Gastrocnemius medialis (tissue), 4 donors: ENCODE results near the gene SLC7A6. TPM values are rescaled to one million over a fixed set of nuclear protein-coding genes. Genes with fewer than 3 reads are reported as not detected.

ENCODE experiments used
- ATAC-seq, 2 donors: fragments of 150-250 bp; one replicate each; pipeline ENCODE4 v1.9.1; 2016
- DNase-seq, 2 donors: peaks; one replicate each; pipeline ENCODE4 v3.0.0-alpha.2; 2019
- H3K27ac ChIP-seq, 4 donors: fragments of 200-600 bp; sonication (generic); 1 replicate in 1 of 4; 2 replicates in 3 of 4; pipeline ENCODE4 v1.5.1; 2016 to 2018; ENCODE audit warnings: mild to moderate bottlenecking in 2 of 4, moderate library complexity in 1 of 4
- H3K27me3 ChIP-seq, 3 donors: fragments of 200-600 bp; sonication (generic) in 2 of 3; 1 replicate in 1 of 3; 2 replicates in 2 of 3; pipeline versions ENCODE4 v1.5.1 to v1.6.0; 2016 to 2019; ENCODE audit warnings: mild to moderate bottlenecking in 1 of 3, moderate library complexity in 1 of 3
- H3K36me3 ChIP-seq, 2 donors: fragments of 200-600 bp; sonication (generic) in 1 of 2; one replicate each; pipeline ENCODE4 v1.5.1; 2017 to 2018
- H3K4me1 ChIP-seq, 2 donors: fragments of 200-600 bp; sonication (generic) in 1 of 2; one replicate each; pipeline ENCODE4 v1.5.1; 2016 to 2017; ENCODE audit warnings: mild to moderate bottlenecking in 2 of 2
- H3K4me3 ChIP-seq, 4 donors: fragments of 200-600 bp; sonication (generic) in 3 of 4; 1 replicate in 1 of 4; 2 replicates in 3 of 4; pipeline ENCODE4 v1.5.1; 2016 to 2019; ENCODE audit warnings: mild to moderate bottlenecking in 2 of 4
- H3K9me3 ChIP-seq, 3 donors: fragments of 200-600 bp; sonication (generic) in 2 of 3; 1 replicate in 1 of 3; 2 replicates in 2 of 3; pipeline ENCODE4 v1.5.1; 2016 to 2019
- POLR2A ChIP-seq, 2 donors: fragments of 450-650 bp; IDR thresholded peaks; one replicate each; pipeline ENCODE4 v1.6.1; 2017; ENCODE audit warnings: antibody characterized with exemption in 2 of 2, mild to moderate bottlenecking in 2 of 2, moderate library complexity in 2 of 2
- in situ Hi-C, 4 donors: fragments of 200-750 bp; cut with MboI; loops; one replicate each; pipeline versions ENCODE4 v1.15.0 to v1.8.0; 2017; ENCODE audit warnings: low sequenced_read_pairs in 4 of 4
- intact Hi-C: fragments of 100-400 bp; cut with DNase I; formaldehyde crosslinking; loops from one replicate; pipeline ENCODE4 v1.15.1; 2023; ENCODE audit warnings: low total_unique reads
- total RNA-seq, 4 donors: library from RNA; depleted of rRNA; stranded (reverse); fragments of >200 nt; gene quantifications; one replicate each; pipeline versions ENCODE4 v1.1.0 to v1.2.3, GENCODE V29; 2016
- TF ChIP-seq, protein P1 (sequence below), 5 experiments: fragments of 450-650 bp in 3 of 5; fragments of 200-600 bp in 2 of 5; sonication (generic) in 2 of 5; IDR thresholded peaks in 4 of 5; conservative IDR thresholded peaks in 1 of 5; 1 replicate in 4 of 5; 2 replicates in 1 of 5; pipeline ENCODE4 v1.5.1; 2016 to 2019; ENCODE audit warnings: antibody characterized with exemption in 5 of 5, mild to moderate bottlenecking in 3 of 5, moderate library complexity in 3 of 5

The SLC7A6 gene
- total RNA-seq, 4 donors from 2014 or later, result 97.3 to 205 (median 117) TPM

DNA sequence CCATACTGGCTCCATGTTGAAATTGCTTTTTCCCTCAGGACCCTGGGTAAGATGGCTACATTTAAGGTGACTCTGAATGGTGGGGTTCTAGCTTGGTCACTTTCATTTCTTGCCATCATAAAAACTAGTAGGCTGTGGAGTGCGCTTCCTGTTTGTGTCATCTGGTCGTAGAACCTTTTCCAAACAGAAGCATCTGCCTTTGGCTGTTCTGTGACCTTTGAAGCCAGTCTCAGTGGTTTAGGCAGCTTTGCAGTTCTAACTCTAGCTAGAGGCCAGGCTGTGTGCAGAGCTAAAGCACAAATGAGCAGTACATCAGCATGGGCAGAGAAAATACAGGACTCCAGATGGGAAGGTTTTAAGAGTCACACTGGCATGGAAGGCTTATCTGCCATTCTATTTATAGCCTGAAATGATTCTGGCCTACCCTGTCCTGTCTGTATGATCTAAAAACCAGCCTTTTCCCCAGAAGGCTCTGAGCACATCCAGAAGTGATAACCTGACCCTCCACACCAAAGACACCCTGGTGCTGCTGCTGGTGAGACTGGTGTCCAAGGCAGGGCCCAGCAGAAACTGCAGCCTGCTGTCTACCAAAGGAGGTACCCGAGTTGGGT, 37.0 kb upstream of the SLC7A6 start:
- in situ Hi-C loops (loop anchor here in 2 of 4 donors (5.0 to 25.0 kb wide), 2 partner anchors 135 to 415 kb away; partner anchors contain the start of genes RANBP10 (in 1 of the 2) and TSNAXIP1 (in 1 of the 2)), intact Hi-C loops (no loop called here)
- Histone ChIP-seq H3K4me3 (no peak overlapping the region), H3K4me1 (peaks cover 32 to 34% of the 10 kb centered on the region in 2 donors), H3K9me3 (no peaks in the 10 kb centered on the region), H3K36me3 (no peaks in the 10 kb centered on the region), H3K27ac (peak overlapping the region; percentile 68 to 85 (median 75)), H3K27me3 (no peaks in the 10 kb centered on the region)
- DNase-seq (no peak), ATAC-seq (peak in 1 of 2 donors; percentile 18)
- TF ChIP-seq, protein P1, sequence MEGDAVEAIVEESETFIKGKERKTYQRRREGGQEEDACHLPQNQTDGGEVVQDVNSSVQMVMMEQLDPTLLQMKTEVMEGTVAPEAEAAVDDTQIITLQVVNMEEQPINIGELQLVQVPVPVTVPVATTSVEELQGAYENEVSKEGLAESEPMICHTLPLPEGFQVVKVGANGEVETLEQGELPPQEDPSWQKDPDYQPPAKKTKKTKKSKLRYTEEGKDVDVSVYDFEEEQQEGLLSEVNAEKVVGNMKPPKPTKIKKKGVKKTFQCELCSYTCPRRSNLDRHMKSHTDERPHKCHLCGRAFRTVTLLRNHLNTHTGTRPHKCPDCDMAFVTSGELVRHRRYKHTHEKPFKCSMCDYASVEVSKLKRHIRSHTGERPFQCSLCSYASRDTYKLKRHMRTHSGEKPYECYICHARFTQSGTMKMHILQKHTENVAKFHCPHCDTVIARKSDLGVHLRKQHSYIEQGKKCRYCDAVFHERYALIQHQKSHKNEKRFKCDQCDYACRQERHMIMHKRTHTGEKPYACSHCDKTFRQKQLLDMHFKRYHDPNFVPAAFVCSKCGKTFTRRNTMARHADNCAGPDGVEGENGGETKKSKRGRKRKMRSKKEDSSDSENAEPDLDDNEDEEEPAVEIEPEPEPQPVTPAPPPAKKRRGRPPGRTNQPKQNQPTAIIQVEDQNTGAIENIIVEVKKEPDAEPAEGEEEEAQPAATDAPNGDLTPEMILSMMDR (IDR thresholded peaks at IDR 0.05 in 4 of 5, conservative IDR thresholded peaks at IDR 0.05 in 1 of 5), result no peak
- TF ChIP-seq POLR2A (IDR thresholded peaks at IDR 0.05), result no peak

- DNase-seq (peak; percentile 82 to 88), ATAC-seq (peak; percentile 75 to 77)
- intact Hi-C loops, result loop anchor here (1.0 to 2.0 kb wide), 2 partner anchors 134 to 235 kb away; no protein-coding TSS in a partner anchor
- Histone ChIP-seq H3K4me1 (peaks cover 32 to 34% of the 10 kb centered on the region in 2 donors), H3K27ac (peak overlapping the region; percentile 68 to 85 (median 75)), H3K27me3 (no peaks in the 10 kb centered on the region), H3K36me3 (no peaks in the 10 kb centered on the region), H3K4me3 (no peak overlapping the region), H3K9me3 (no peaks in the 10 kb centered on the region)
- no peak for TF ChIP-seq POLR2A (IDR thresholded peaks at IDR 0.05)
- TF ChIP-seq, protein P1 (IDR thresholded peaks at IDR 0.05 in 4 of 5, conservative IDR thresholded peaks at IDR 0.05 in 1 of 5), result peak in 3 of 5 experiments; percentile 11 to 30 (median 23)
- in situ Hi-C loops, result loop anchor here in 2 of 4 donors (5.0 to 25.0 kb wide), 2 partner anchors 136 to 416 kb away; partner anchors contain the start of genes RANBP10 (in 1 of the 2) and TSNAXIP1 (in 1 of the 2)
These were observed 36.3 kb upstream of the SLC7A6 start for GRCh38 chr16:68227850-68228553.

DNA sequence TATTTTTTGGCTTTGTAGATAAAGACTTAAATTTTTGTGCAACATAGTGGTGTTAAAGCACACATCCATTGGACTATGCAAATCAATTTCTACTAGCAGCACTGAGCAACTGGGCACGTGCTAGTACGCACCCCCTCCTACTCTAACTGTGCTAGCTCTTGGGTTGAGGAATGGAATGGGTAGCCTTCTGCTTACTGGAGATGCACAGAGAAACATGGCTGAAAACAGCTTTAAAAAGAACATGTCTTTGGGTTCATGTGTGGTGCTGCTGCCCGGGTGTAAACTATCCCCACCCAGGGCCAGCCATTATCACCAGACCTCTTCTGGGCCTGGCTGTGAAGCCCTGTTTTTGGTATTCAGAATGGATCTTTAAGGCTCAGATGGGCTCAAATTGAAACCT, 35.7 kb upstream of the SLC7A6 start:
- ATAC-seq, result no peak
- TF ChIP-seq, protein P1 (IDR thresholded peaks at IDR 0.05 in 4 of 5, conservative IDR thresholded peaks at IDR 0.05 in 1 of 5), result no peak
- no peak for TF ChIP-seq POLR2A (IDR thresholded peaks at IDR 0.05)
- intact Hi-C loops, result loop anchor here (1.0 to 2.0 kb wide), 3 partner anchors 134 to 236 kb away; no protein-coding TSS in a partner anchor
- Histone ChIP-seq H3K36me3 (no peaks in the 10 kb centered on the region), H3K4me3 (no peak overlapping the region), H3K27ac (peak overlapping the region; percentile 68 to 85 (median 75)), H3K4me1 (peaks cover 32 to 34% of the 10 kb centered on the region in 2 donors), H3K27me3 (no peaks in the 10 kb centered on the region), H3K9me3 (no peaks in the 10 kb centered on the region)
- DNase-seq, result no peak
- in situ Hi-C loops, result loop anchor here in 2 of 4 donors (5.0 to 25.0 kb wide), 2 partner anchors 136 to 416 kb away; partner anchors contain the start of genes RANBP10 (in 1 of the 2) and TSNAXIP1 (in 1 of the 2)

DNA sequence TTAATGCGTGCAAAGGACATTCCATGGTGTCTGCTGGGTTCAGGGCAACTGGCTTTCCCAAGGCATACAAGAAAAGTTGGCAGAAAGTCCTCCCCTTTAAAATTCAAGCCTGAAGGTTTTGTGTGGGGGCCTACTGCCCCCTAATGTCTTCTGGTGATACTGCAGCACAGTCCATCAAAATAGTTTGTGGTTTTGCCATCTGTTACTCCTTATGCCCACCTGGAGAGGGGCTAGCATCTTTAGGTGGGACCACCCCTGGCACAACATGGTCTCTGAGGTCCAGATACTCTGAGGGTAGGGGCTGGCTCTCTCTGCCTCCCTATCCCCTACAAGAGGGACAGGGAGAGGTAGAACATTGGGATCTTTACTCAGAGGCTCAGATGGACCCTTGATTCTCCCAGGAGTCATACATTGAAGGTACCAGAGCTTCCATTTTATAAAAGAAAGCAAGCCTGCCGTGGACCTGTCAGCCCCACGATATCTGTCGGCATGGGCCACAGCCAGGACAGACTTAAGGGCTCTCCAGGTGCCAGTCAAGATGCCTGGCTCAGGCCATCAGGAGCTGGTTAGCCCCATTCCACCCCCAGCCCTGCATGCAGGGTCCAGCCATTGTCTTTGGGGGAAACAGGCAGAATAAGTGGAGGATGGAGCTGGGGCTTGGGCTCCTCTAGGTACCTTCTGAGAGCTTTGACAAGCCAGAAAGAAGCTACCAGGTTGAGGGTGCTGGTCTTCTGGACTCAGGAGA, 34.7 kb upstream of the SLC7A6 start:
- no peak overlapping the region for H3K4me3 ChIP-seq
- no peaks in the 10 kb centered on the region for H3K9me3 ChIP-seq
- no peaks in the 10 kb centered on the region for H3K36me3 ChIP-seq
- peak; percentile 63 to 73 for ATAC-seq
- peaks cover 32 to 34% of the 10 kb centered on the region in 2 donors for H3K4me1 ChIP-seq
- H3K27ac ChIP-seq, result peak overlapping the region; percentile 68 to 85 (median 75)
- peak in 1 of 2 donors; percentile 63 for DNase-seq
- TF ChIP-seq, protein P1 (IDR thresholded peaks at IDR 0.05 in 4 of 5, conservative IDR thresholded peaks at IDR 0.05 in 1 of 5), result peak; percentile 85 to 94 (median 93)
- TF ChIP-seq POLR2A (IDR thresholded peaks at IDR 0.05), result no peak
- in situ Hi-C loops, result loop anchor here in 2 of 4 donors (5.0 to 25.0 kb wide), 2 partner anchors 137 to 417 kb away; partner anchors contain the start of genes RANBP10 (in 1 of the 2) and TSNAXIP1 (in 1 of the 2)
- intact Hi-C loops, result loop anchor here (1.0 to 2.0 kb wide), 2 partner anchors 160 to 237 kb away; no protein-coding TSS in a partner anchor
- no peaks in the 10 kb centered on the region for H3K27me3 ChIP-seq
